ENCODE results near the gene TLCD3B. TPM values are rescaled to one million over a fixed set of nuclear protein-coding genes. Genes with fewer than 3 reads are reported as not detected.

TLCD3B gene
- total and polyA plus RNA-seq, 7 donors: 0.54 TPM; not detected in 6

DNA sequence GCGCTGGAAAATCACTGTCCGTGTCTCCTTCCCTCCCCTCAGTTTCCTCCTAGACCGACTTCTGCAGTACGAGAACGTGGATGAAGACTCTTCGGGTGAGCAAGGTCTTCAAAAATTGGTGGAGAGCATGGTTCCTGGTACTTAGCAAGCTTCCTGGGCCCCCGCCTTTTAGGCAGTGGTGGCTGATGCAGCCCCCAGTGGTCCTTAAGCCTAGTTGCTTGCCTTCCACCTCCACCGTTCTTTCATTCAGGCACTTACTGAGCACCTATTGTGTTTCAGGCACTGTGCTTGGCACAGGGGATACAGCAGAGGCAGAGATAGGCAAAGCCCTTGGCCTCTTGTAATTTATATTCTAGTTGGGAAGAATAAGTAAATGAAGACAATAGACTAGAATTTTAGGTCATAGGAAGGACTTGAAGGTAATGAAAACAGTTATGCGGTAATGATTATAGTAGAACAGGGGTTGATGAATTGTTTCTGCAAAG is 34.3 kb downstream of the TLCD3B start:
- 22% methylated on average over 9 of the region's 9 CpGs for WGBS, 2 donors
- no peaks in the 10 kb centered on the region for H3K27me3 ChIP-seq
- peak overlapping the region; percentile 95 to 98 (median 95) for H3K27ac ChIP-seq
- H3K4me3 ChIP-seq: peak overlapping the region; percentile 74 to 96 (median 80)
- H3K9me3 ChIP-seq: no peaks in the 10 kb centered on the region
- peaks cover 0 to 60% (median 13%) of the 10 kb centered on the region in 4 donors for H3K36me3 ChIP-seq
- intact Hi-C loops (cut with DNase I): loop anchor here (5.0 to 10.0 kb wide), 2 partner anchors 70 to 98 kb away; partner anchors contain the start of genes KCTD13, TBX6 and YPEL3
- H3K4me1 ChIP-seq: peaks cover 0 to 34% (median 25%) of the 10 kb centered on the region in 4 donors
- DNase-seq: no peak
- TF ChIP-seq EP300 (IDR thresholded peaks at IDR 0.05): no peak
- TF ChIP-seq, protein P1, sequence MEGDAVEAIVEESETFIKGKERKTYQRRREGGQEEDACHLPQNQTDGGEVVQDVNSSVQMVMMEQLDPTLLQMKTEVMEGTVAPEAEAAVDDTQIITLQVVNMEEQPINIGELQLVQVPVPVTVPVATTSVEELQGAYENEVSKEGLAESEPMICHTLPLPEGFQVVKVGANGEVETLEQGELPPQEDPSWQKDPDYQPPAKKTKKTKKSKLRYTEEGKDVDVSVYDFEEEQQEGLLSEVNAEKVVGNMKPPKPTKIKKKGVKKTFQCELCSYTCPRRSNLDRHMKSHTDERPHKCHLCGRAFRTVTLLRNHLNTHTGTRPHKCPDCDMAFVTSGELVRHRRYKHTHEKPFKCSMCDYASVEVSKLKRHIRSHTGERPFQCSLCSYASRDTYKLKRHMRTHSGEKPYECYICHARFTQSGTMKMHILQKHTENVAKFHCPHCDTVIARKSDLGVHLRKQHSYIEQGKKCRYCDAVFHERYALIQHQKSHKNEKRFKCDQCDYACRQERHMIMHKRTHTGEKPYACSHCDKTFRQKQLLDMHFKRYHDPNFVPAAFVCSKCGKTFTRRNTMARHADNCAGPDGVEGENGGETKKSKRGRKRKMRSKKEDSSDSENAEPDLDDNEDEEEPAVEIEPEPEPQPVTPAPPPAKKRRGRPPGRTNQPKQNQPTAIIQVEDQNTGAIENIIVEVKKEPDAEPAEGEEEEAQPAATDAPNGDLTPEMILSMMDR (IDR thresholded peaks at IDR 0.05): no peak
- TF ChIP-seq POLR2A (IDR thresholded peaks at IDR 0.05): no peak
- TF ChIP-seq POLR2AphosphoS5 (IDR thresholded peaks at IDR 0.05): no peak

DNA sequence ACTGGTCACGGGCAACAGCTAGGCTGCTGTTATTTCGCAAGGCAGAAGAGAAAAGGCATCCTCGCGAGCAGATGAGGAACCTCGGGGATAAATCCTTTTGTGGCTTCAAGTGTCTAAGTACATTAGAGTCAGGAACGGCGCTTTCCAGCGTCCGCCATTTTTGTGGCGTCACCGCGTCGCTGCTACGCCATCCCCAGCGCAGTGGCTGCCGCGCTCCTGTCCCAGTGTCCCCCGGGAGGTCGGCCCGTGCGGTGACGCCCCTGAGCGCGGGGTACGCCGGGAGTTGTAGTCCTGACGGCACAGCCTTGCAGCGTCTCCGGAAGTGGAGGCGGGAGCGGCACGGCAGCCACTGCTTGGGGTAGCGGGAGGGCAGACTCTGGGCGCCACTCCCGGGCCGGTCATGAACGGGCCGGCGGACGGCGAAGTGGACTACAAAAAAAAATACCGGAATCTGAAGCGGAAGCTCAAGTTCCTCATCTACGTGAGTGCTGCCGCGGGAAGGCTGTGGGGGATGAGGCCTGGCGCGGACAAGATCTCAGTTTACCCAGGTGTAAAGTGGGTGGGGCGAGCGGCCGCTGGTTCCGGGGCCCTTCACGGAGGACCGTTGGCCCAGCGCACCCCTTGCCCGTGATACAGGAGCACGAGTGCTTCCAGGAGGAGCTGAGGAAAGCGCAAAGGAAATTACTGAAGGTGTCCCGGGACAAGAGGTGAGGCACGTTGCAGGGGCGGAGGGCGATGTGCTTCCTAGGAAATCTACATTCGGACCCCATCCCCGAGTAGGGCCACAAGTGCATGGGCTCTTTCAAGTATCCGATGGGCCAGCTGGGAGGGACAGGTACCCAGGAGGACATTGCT is 34.9 kb downstream of the TLCD3B start, which contains the start of gene INO80E:
INO80E (plus strand) TSS at position 331 of the 855 bp plus-strand sequence; CDS start at position 401, 70 bp downstream.
- Histone ChIP-seq H3K4me3 (peak within 1 kb of the TSS; percentile 74 to 96 (median 80)), H3K4me1 (peaks cover 0 to 34% (median 25%) of the 10 kb centered on the region in 4 donors), H3K9me3 (no peaks in the 10 kb centered on the region), H3K27ac (peak within 1 kb of the TSS; percentile 95 to 98 (median 95)), H3K36me3 (peaks cover 0 to 61% (median 14%) of the 10 kb centered on the region in 4 donors), H3K27me3 (no peaks in the 10 kb centered on the region)
- peak; percentile 99 for DNase-seq
- intact Hi-C loops (cut with DNase I): loop anchor here (1.0 to 10.0 kb wide), 4 partner anchors 23 to 99 kb away; partner anchors contain the start of genes KCTD13, TAOK2, TBX6 and TMEM219
- WGBS, 2 donors: 0% methylated on average over 65 of the region's 65 CpGs
- TF ChIP-seq POLR2AphosphoS5 (IDR thresholded peaks at IDR 0.05) (peak; percentile 62 to 82 (median 76)), EP300 (IDR thresholded peaks at IDR 0.05) (peak in 1 of 4 donors; percentile 28), POLR2A (IDR thresholded peaks at IDR 0.05) (peak; percentile 8 to 28)
- TF ChIP-seq, protein P1 (IDR thresholded peaks at IDR 0.05): no peak

DNA sequence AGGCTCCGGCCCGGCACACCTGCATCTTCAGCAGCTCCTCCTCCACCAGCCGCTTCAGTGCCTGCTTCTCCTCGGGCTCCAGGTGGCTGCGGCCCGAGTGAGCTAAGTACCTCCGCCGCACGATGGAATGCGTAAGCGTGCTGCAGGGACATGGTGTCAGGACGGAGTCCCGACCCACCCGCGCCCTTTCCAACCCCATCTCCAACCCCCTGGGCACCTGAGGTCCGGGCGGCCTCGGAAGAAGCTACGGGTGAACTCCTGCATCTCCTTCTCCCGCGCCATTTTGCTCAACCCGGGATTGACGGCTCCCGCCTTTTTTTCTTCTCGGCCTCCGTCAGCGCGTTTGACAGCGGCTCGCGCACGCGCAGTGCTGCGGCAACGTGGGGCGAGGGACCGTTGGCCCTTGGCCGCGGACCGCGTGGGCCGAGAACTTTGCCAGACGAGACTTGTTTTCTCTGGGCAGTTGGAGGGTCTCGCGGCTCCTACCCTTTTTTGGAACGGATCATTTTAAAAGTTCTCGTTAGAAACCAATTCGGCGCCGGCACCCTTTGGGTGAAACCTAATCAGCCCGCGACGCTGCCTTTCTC is 35.7 kb downstream of the TLCD3B start, which contains the start of gene HIRIP3:
HIRIP3 (minus strand) TSS at position 294 of the 587 bp plus-strand sequence; CDS start at position 282, 12 bp downstream.
- WGBS, 2 donors: 0 to 1% methylated on average over 53 of the region's 53 CpGs

More for the DNA sequence above, 35.7 kb downstream of the TLCD3B start, which contains the start of gene HIRIP3:
- Histone ChIP-seq H3K4me3 (peak within 1 kb of the TSS; percentile 74 to 96 (median 80)), H3K36me3 (peaks cover 0 to 61% (median 17%) of the 10 kb centered on the region in 4 donors), H3K4me1 (peaks cover 0 to 34% (median 25%) of the 10 kb centered on the region in 4 donors), H3K27me3 (no peaks in the 10 kb centered on the region), H3K27ac (peak within 1 kb of the TSS; percentile 95 to 98 (median 95)), H3K9me3 (no peaks in the 10 kb centered on the region)
- peak; percentile 94 for DNase-seq
- intact Hi-C loops (cut with DNase I): loop anchor here (1.0 to 10.0 kb wide), 4 partner anchors 22 to 99 kb away; partner anchors contain the start of genes KCTD13, TAOK2, TBX6 and TMEM219
- TF ChIP-seq, protein P1 (IDR thresholded peaks at IDR 0.05): no peak
- TF ChIP-seq EP300 (IDR thresholded peaks at IDR 0.05) (no peak), POLR2A (IDR thresholded peaks at IDR 0.05) (peak; percentile 11 to 38), POLR2AphosphoS5 (IDR thresholded peaks at IDR 0.05) (peak in 3 of 4 donors; percentile 67 to 86 (median 84))
